ENCODE results near the gene DLD. TPM values are rescaled to one million over a fixed set of nuclear protein-coding genes. Genes with fewer than 3 reads are reported as not detected.

Gene DLD
- total RNA-seq, 2 experiments from 2014 or later, result 43.8 to 82.3 TPM

GRCh38 chr7:107857541-107857912 is 33.5 kb upstream of the DLD start:
- H3K4me1 ChIP-seq (ENCODE audit: insufficient read depth, low read length, poor library complexity, severe bottlenecking), result no peaks in the 10 kb centered on the region
- no peak overlapping the region for H3K4me2 ChIP-seq (ENCODE audit: low read length)
- no peak overlapping the region for H3K27ac ChIP-seq (ENCODE audit: low read depth, low read length, poor library complexity, severe bottlenecking)
- no peak overlapping the region for H3K4me3 ChIP-seq (ENCODE audit: low read depth, low read length, poor library complexity, severe bottlenecking)
- no peak overlapping the region for H2AFZ ChIP-seq (ENCODE audit: low read length)
- no peaks in the 10 kb centered on the region for H4K20me1 ChIP-seq (ENCODE audit: insufficient read depth, low read length)
- H3K36me3 ChIP-seq (ENCODE audit: insufficient read depth, low read length), result no peaks in the 10 kb centered on the region
- TF ChIP-seq EZH2phosphoT487 (IDR thresholded peaks at IDR 0.05; ENCODE audit: borderline replicate concordance, low read depth, low read length) (no peak), CTCF (conservative IDR thresholded peaks at IDR 0.05; ENCODE audit: low read length) (no peak)
- no peaks in the 10 kb centered on the region for H3K79me2 ChIP-seq (ENCODE audit: insufficient read depth, low read depth, low read length)
- intact Hi-C loops (cut with micrococcal nuclease; ENCODE audit: unreplicated experiment), result no loop called here
- no peaks in the 10 kb centered on the region for H3K9me3 ChIP-seq (ENCODE audit: low read length)
- CTCF ChIA-PET (ENCODE audit: unreplicated experiment), result no interaction called here
- BruUV-seq (replicated peaks), result no TSS peak
- POLR2A ChIA-PET, result interaction anchor here (0.5 kb wide), 1 partner anchor 66 kb away, joined by 3 read pairs; no protein-coding TSS in a partner anchor
- no peaks in the 10 kb centered on the region for H3K9me2 ChIP-seq (ENCODE audit: insufficient read depth, low read length)
- no peak for DNase-seq (ENCODE audit: low spot score)

- CTCF ChIA-PET (ENCODE audit: unreplicated experiment), result no interaction called here
- no peaks in the 10 kb centered on the region for H3K9me2 ChIP-seq (ENCODE audit: insufficient read depth, low read length)
- H3K36me3 ChIP-seq (ENCODE audit: insufficient read depth, low read length), result no peaks in the 10 kb centered on the region
- H3K4me3 ChIP-seq (ENCODE audit: low read depth, low read length, poor library complexity, severe bottlenecking), result no peak overlapping the region
- no peak for DNase-seq (ENCODE audit: low spot score)
- no peak for TF ChIP-seq EZH2phosphoT487 (IDR thresholded peaks at IDR 0.05; ENCODE audit: borderline replicate concordance, low read depth, low read length)
- no peak for TF ChIP-seq CTCF (conservative IDR thresholded peaks at IDR 0.05; ENCODE audit: low read length)
- POLR2A ChIA-PET, result no interaction called here
- H3K27ac ChIP-seq (ENCODE audit: low read depth, low read length, poor library complexity, severe bottlenecking), result no peak overlapping the region
- no peaks in the 10 kb centered on the region for H3K9me3 ChIP-seq (ENCODE audit: low read length)
- no peak overlapping the region for H3K4me2 ChIP-seq (ENCODE audit: low read length)
- no peaks in the 10 kb centered on the region for H3K4me1 ChIP-seq (ENCODE audit: insufficient read depth, low read length, poor library complexity, severe bottlenecking)
- no TSS peak for BruUV-seq (replicated peaks)
- H2AFZ ChIP-seq (ENCODE audit: low read length), result no peak overlapping the region
- H3K79me2 ChIP-seq (ENCODE audit: insufficient read depth, low read depth, low read length), result no peaks in the 10 kb centered on the region
- intact Hi-C loops (cut with micrococcal nuclease; ENCODE audit: unreplicated experiment), result no loop called here
- H4K20me1 ChIP-seq (ENCODE audit: insufficient read depth, low read length), result no peaks in the 10 kb centered on the region
These were observed 32.7 kb upstream of the DLD start for GRCh38 chr7:107858280-107858679.

- H3K9me3 ChIP-seq (ENCODE audit: low read length), result no peaks in the 10 kb centered on the region
- no peaks in the 10 kb centered on the region for H3K79me2 ChIP-seq (ENCODE audit: insufficient read depth, low read depth, low read length)
- no peak overlapping the region for H3K27ac ChIP-seq (ENCODE audit: low read depth, low read length, poor library complexity, severe bottlenecking)
- intact Hi-C loops (cut with micrococcal nuclease; ENCODE audit: unreplicated experiment), result no loop called here
- no peaks in the 10 kb centered on the region for H3K36me3 ChIP-seq (ENCODE audit: insufficient read depth, low read length)
- no peaks in the 10 kb centered on the region for H4K20me1 ChIP-seq (ENCODE audit: insufficient read depth, low read length)
- H3K4me2 ChIP-seq (ENCODE audit: low read length), result no peak overlapping the region
- H3K4me3 ChIP-seq (ENCODE audit: low read depth, low read length, poor library complexity, severe bottlenecking), result no peak overlapping the region
- H2AFZ ChIP-seq (ENCODE audit: low read length), result no peak overlapping the region
- POLR2A ChIA-PET, result interaction anchor here (0.7 kb wide), 1 partner anchor 579 kb away, joined by 3 read pairs; no protein-coding TSS in a partner anchor
- no peak for DNase-seq (ENCODE audit: low spot score)
- H3K4me1 ChIP-seq (ENCODE audit: insufficient read depth, low read length, poor library complexity, severe bottlenecking), result no peaks in the 10 kb centered on the region
- H3K9me2 ChIP-seq (ENCODE audit: insufficient read depth, low read length), result no peaks in the 10 kb centered on the region
- CTCF ChIA-PET (ENCODE audit: unreplicated experiment), result no interaction called here
- BruUV-seq (replicated peaks), result no TSS peak
- TF ChIP-seq EZH2phosphoT487 (IDR thresholded peaks at IDR 0.05; ENCODE audit: borderline replicate concordance, low read depth, low read length), result no peak
- no peak for TF ChIP-seq CTCF (conservative IDR thresholded peaks at IDR 0.05; ENCODE audit: low read length)
These were observed 30.6 kb upstream of the DLD start for GRCh38 chr7:107860279-107860961.
